Lung (tissue), 12 donors: Measurements from ENCODE around the gene ASMT. TPM values are rescaled to one million over a fixed set of nuclear protein-coding genes. Genes with fewer than 3 reads are reported as not detected.

Experiments used
- ATAC-seq: fragments of 200-7000 bp; cut with Tn5 transposase; one replicate; pipeline ENCODE4 v1.9.1; 2020; ENCODE audit warnings: moderate number of reproducible peaks; ENCODE audit not compliant: insufficient read depth, low FRiP score
- DNase-seq, 3 donors: peaks; one replicate each; pipeline ENCODE4 v3.0.0-alpha.2; 2013 to 2017
- H3K27ac ChIP-seq, 2 donors: one replicate each; pipeline ENCODE4 v1.5.1; 2013; ENCODE audit warnings: mild to moderate bottlenecking in 2 of 2, moderate library complexity in 2 of 2, control low read depth in 1 of 2, inconsistent platforms in 1 of 2, low read depth in 1 of 2, low read length in 1 of 2
- H3K27me3 ChIP-seq, 3 donors: one replicate each; pipeline ENCODE4 v1.5.1; 2013; ENCODE audit warnings: low read length in 2 of 3; ENCODE audit not compliant: control insufficient read depth in 3 of 3, insufficient read depth in 3 of 3
- H3K36me3 ChIP-seq, 4 donors: one replicate each; pipeline ENCODE4 v1.5.1; 2013; ENCODE audit warnings: low read length in 4 of 4, mild to moderate bottlenecking in 1 of 4, moderate library complexity in 1 of 4; ENCODE audit not compliant: control insufficient read depth in 4 of 4, insufficient read depth in 4 of 4
- H3K4me1 ChIP-seq, 5 donors: one replicate each; pipeline ENCODE4 v1.5.1; 2013; ENCODE audit warnings: low read length in 5 of 5, mild to moderate bottlenecking in 2 of 5, moderate library complexity in 1 of 5; ENCODE audit not compliant: control insufficient read depth in 5 of 5, insufficient read depth in 5 of 5
- H3K4me3 ChIP-seq: one replicate; pipeline ENCODE4 v1.5.1; 2013; ENCODE audit warnings: mild to moderate bottlenecking, control low read depth, moderate library complexity
- H3K9ac ChIP-seq, 2 donors: one replicate each; pipeline ENCODE4 v1.5.1; 2013; ENCODE audit warnings: low read length in 2 of 2, control low read depth in 1 of 2; ENCODE audit not compliant: insufficient read depth in 1 of 2
- H3K9me3 ChIP-seq, 4 donors: one replicate each; pipeline ENCODE4 v1.5.1; 2013; ENCODE audit warnings: low read length in 3 of 4, mild to moderate bottlenecking in 1 of 4, moderate library complexity in 1 of 4; ENCODE audit not compliant: control insufficient read depth in 4 of 4, insufficient read depth in 3 of 4
- CTCF ChIP-seq: IDR thresholded peaks from 2 replicates; pipeline ENCODE4 v1.5.1; 2012; ENCODE audit warnings: mild to moderate bottlenecking; ENCODE audit errors: control extremely low read depth, extremely low read depth
- WGBS, 2 donors: extraction: QIAGEN DNeasy Blood & Tissue Kit; methylation state at CpG; one replicate each; pipeline ENCODE4 v1.1.7; 2013; 5-methylcytosine and 5-hydroxymethylcytosine counted together
- polyA plus RNA-seq, 2 donors: library from polyadenylated mRNA; stranded (reverse); fragments of 200-250 nt; gene quantifications; one replicate each; pipeline ENCODE4 v1.2.1, GENCODE V29; 2013
- total RNA-seq, 2 donors: library from RNA; depleted of rRNA in 1 of 2; stranded (reverse); fragments of >200 nt in 1 of 2; gene quantifications; one replicate each; pipeline ENCODE4 v1.2.1, GENCODE V29; 2014 to 2021
- donor health status: control.
- donor health status: control.
- donor health status: Bipolar disorder and iron deficiency.
- donor health status: healthy.
- donor health status: DM: yes; HTN: yes; CAD: no.

Gene ASMT
- total and polyA plus RNA-seq, 4 donors: 0.09 to 0.63 (median 0.31) TPM

- peaks cover 27 to 64% (median 49%) of the 10 kb centered on the region in 4 donors for H3K36me3 ChIP-seq
- H3K27me3 ChIP-seq: no peaks in the 10 kb centered on the region
- DNase-seq (no peak), ATAC-seq (no peak)
- no peak for TF ChIP-seq CTCF
- H3K9ac ChIP-seq: no peak overlapping the region
- no peaks in the 10 kb centered on the region for H3K4me1 ChIP-seq
- no peak overlapping the region for H3K27ac ChIP-seq
- peaks cover 0 to 11% (median 2%) of the 10 kb centered on the region in 4 donors for H3K9me3 ChIP-seq
- H3K4me3 ChIP-seq: no peak overlapping the region
- 91 to 95% methylated on average over 15 of the region's 15 CpGs for WGBS, 2 donors
These were observed 13.1 kb upstream of the ASMT start for GRCh38 chrX:1601768-1602085.

- ATAC-seq (no peak), DNase-seq (no peak)
- Histone ChIP-seq H3K4me1 (no peaks in the 10 kb centered on the region), H3K9ac (no peak overlapping the region), H3K9me3 (peaks cover 0 to 11% (median 2%) of the 10 kb centered on the region in 4 donors), H3K36me3 (peaks cover 23 to 58% (median 47%) of the 10 kb centered on the region in 4 donors), H3K27me3 (no peaks in the 10 kb centered on the region), H3K27ac (no peak overlapping the region), H3K4me3 (no peak overlapping the region)
- 97 to 98% methylated on average over 12 of the region's 12 CpGs for WGBS, 2 donors
- TF ChIP-seq CTCF: no peak
These were observed 12.6 kb upstream of the ASMT start for GRCh38 chrX:1602299-1602698.

- no peak for TF ChIP-seq CTCF
- ATAC-seq: no peak
- Histone ChIP-seq H3K9me3 (peaks cover 0 to 8% (median 2%) of the 10 kb centered on the region in 4 donors), H3K4me3 (no peak overlapping the region), H3K4me1 (no peaks in the 10 kb centered on the region), H3K27ac (no peak overlapping the region), H3K36me3 (peaks cover 11 to 19% (median 15%) of the 10 kb centered on the region in 4 donors), H3K9ac (no peak overlapping the region), H3K27me3 (no peaks in the 10 kb centered on the region)
- no peak for DNase-seq
- WGBS, 2 donors: 94 to 96% methylated on average over 11 of the region's 11 CpGs
These were observed 8.4 kb upstream of the ASMT start for GRCh38 chrX:1606496-1606895.

GRCh38 chrX:1609311-1609710 lies 5.5 kb upstream of the ASMT start:
- H3K4me1 ChIP-seq: no peaks in the 10 kb centered on the region
- DNase-seq: no peak
- no peaks in the 10 kb centered on the region for H3K27me3 ChIP-seq
- 80 to 95% methylated on average over 9 to 11 of the region's 11 CpGs for WGBS, 2 donors
- no peak overlapping the region for H3K4me3 ChIP-seq
- peaks cover 0 to under 1% (median 0%) of the 10 kb centered on the region in 4 donors for H3K36me3 ChIP-seq
- H3K9ac ChIP-seq: no peak overlapping the region
- H3K27ac ChIP-seq: no peak overlapping the region
- no peak for ATAC-seq
- TF ChIP-seq CTCF: no peak
- peaks cover 0 to 3% (median 0%) of the 10 kb centered on the region in 4 donors for H3K9me3 ChIP-seq
